Mucosa of stomach (tissue), 1 donor: Measurements from ENCODE around the gene RXFP2.

ENCODE experiments used
- H3K27me3 ChIP-seq: one replicate; pipeline ENCODE4 v1.7.0; 2013; ENCODE audit warnings: mild to moderate bottlenecking, low read length; ENCODE audit not compliant: control insufficient read depth, insufficient read depth
- H3K36me3 ChIP-seq: one replicate; pipeline ENCODE4 v1.7.0; 2013; ENCODE audit warnings: low read length; ENCODE audit not compliant: control insufficient read depth, insufficient read depth
- H3K4me1 ChIP-seq: one replicate; pipeline ENCODE4 v1.7.0; 2013; ENCODE audit warnings: mild to moderate bottlenecking, low read length; ENCODE audit not compliant: control insufficient read depth, insufficient read depth
- H3K4me3 ChIP-seq: one replicate; pipeline ENCODE4 v1.7.0; 2013; ENCODE audit warnings: low read length
- H3K9ac ChIP-seq: one replicate; pipeline ENCODE4 v1.7.0; 2013; ENCODE audit warnings: mild to moderate bottlenecking, low read length, moderate library complexity
- H3K9me3 ChIP-seq: one replicate; pipeline ENCODE4 v1.7.0; 2013; ENCODE audit warnings: mild to moderate bottlenecking, low read length, moderate library complexity; ENCODE audit not compliant: control insufficient read depth
- donor health status: Pancreatic carcinoma.

RXFP2 gene

GRCh38 chr13:31747291-31747690 is 8.0 kb downstream of the RXFP2 start:
- Histone ChIP-seq H3K4me1 (no peaks in the 10 kb centered on the region), H3K4me3 (no peak overlapping the region), H3K9me3 (no peaks in the 10 kb centered on the region), H3K27me3 (no peaks in the 10 kb centered on the region), H3K9ac (no peak overlapping the region), H3K36me3 (no peaks in the 10 kb centered on the region)

- H3K27me3 ChIP-seq = no peaks in the 10 kb centered on the region
- no peaks in the 10 kb centered on the region for H3K4me1 ChIP-seq
- no peak overlapping the region for H3K4me3 ChIP-seq
- no peaks in the 10 kb centered on the region for H3K36me3 ChIP-seq
- H3K9me3 ChIP-seq = no peaks in the 10 kb centered on the region
- no peak overlapping the region for H3K9ac ChIP-seq
Observed at GRCh38 chr13:31747966-31748365, 8.6 kb downstream of the RXFP2 start.

- Histone ChIP-seq H3K4me1 (no peaks in the 10 kb centered on the region), H3K9ac (no peak overlapping the region), H3K27me3 (no peaks in the 10 kb centered on the region), H3K4me3 (no peak overlapping the region), H3K9me3 (no peaks in the 10 kb centered on the region), H3K36me3 (no peaks in the 10 kb centered on the region)
Observed at GRCh38 chr13:31749929-31750328, 10.6 kb downstream of the RXFP2 start.

- Histone ChIP-seq H3K4me1 (no peaks in the 10 kb centered on the region), H3K36me3 (no peaks in the 10 kb centered on the region), H3K9me3 (no peaks in the 10 kb centered on the region), H3K27me3 (no peaks in the 10 kb centered on the region), H3K9ac (no peak overlapping the region), H3K4me3 (no peak overlapping the region)
Observed at GRCh38 chr13:31755211-31755610, 15.9 kb downstream of the RXFP2 start.

GRCh38 chr13:31755803-31756212 is 16.5 kb downstream of the RXFP2 start:
- H3K9ac ChIP-seq = no peak overlapping the region
- no peaks in the 10 kb centered on the region for H3K9me3 ChIP-seq
- no peaks in the 10 kb centered on the region for H3K4me1 ChIP-seq
- H3K4me3 ChIP-seq = no peak overlapping the region
- H3K27me3 ChIP-seq = no peaks in the 10 kb centered on the region
- no peaks in the 10 kb centered on the region for H3K36me3 ChIP-seq

GRCh38 chr13:31756346-31756745 is 17.0 kb downstream of the RXFP2 start:
- no peaks in the 10 kb centered on the region for H3K9me3 ChIP-seq
- no peak overlapping the region for H3K9ac ChIP-seq
- no peaks in the 10 kb centered on the region for H3K4me1 ChIP-seq
- H3K27me3 ChIP-seq = no peaks in the 10 kb centered on the region
- H3K4me3 ChIP-seq = no peak overlapping the region
- H3K36me3 ChIP-seq = no peaks in the 10 kb centered on the region

GRCh38 chr13:31761951-31762350 is 22.6 kb downstream of the RXFP2 start:
- Histone ChIP-seq H3K4me1 (no peaks in the 10 kb centered on the region), H3K9me3 (no peaks in the 10 kb centered on the region), H3K27me3 (no peaks in the 10 kb centered on the region), H3K36me3 (no peaks in the 10 kb centered on the region), H3K4me3 (no peak overlapping the region), H3K9ac (no peak overlapping the region)

GRCh38 chr13:31764556-31764955 is 25.2 kb downstream of the RXFP2 start:
- Histone ChIP-seq H3K9ac (no peak overlapping the region), H3K4me3 (no peak overlapping the region), H3K9me3 (no peaks in the 10 kb centered on the region), H3K36me3 (no peaks in the 10 kb centered on the region), H3K4me1 (no peaks in the 10 kb centered on the region), H3K27me3 (no peaks in the 10 kb centered on the region)

GRCh38 chr13:31765138-31765785 is 25.9 kb downstream of the RXFP2 start:
- no peaks in the 10 kb centered on the region for H3K36me3 ChIP-seq
- H3K4me1 ChIP-seq = no peaks in the 10 kb centered on the region
- H3K9ac ChIP-seq = no peak overlapping the region
- no peak overlapping the region for H3K4me3 ChIP-seq
- H3K27me3 ChIP-seq = no peaks in the 10 kb centered on the region
- no peaks in the 10 kb centered on the region for H3K9me3 ChIP-seq

- H3K9me3 ChIP-seq = no peaks in the 10 kb centered on the region
Observed at GRCh38 chr13:31767175-31767900, 28.0 kb downstream of the RXFP2 start.

GRCh38 chr13:31768351-31768750 is 29.0 kb downstream of the RXFP2 start:
- Histone ChIP-seq H3K27me3 (no peaks in the 10 kb centered on the region), H3K9ac (no peak overlapping the region), H3K4me3 (no peak overlapping the region), H3K36me3 (no peaks in the 10 kb centered on the region), H3K9me3 (no peaks in the 10 kb centered on the region), H3K4me1 (no peaks in the 10 kb centered on the region)

More at GRCh38 chr13:31767175-31767900, 28.0 kb downstream of the RXFP2 start:
- no peaks in the 10 kb centered on the region for H3K27me3 ChIP-seq
- H3K9ac ChIP-seq = no peak overlapping the region
- H3K4me1 ChIP-seq = no peaks in the 10 kb centered on the region
- no peak overlapping the region for H3K4me3 ChIP-seq
- H3K36me3 ChIP-seq = no peaks in the 10 kb centered on the region

GRCh38 chr13:31769575-31769974 is 30.2 kb downstream of the RXFP2 start:
- H3K9me3 ChIP-seq = no peaks in the 10 kb centered on the region
- no peak overlapping the region for H3K9ac ChIP-seq
- no peaks in the 10 kb centered on the region for H3K4me1 ChIP-seq
- H3K4me3 ChIP-seq = no peak overlapping the region
- no peaks in the 10 kb centered on the region for H3K27me3 ChIP-seq
- H3K36me3 ChIP-seq = no peaks in the 10 kb centered on the region
